Panc1 (cell line): ENCODE data around the gene ADGRV1. TPM values are rescaled to one million over a fixed set of nuclear protein-coding genes. Genes with fewer than 3 reads are reported as not detected.

Experiments used
- ATAC-seq: fragments of 200-7000 bp; cut with Tn5 transposase; 2 replicates; pipeline ENCODE4 v1.9.1; 2020; ENCODE audit warnings: mild to moderate bottlenecking, moderate library complexity
- BruUV-seq: library from RNA; stranded (reverse); fragments of 400-500 nt; replicated peaks from 2 replicates; lab custom pipeline; 2021; lab: Mats Ljungman, UMichigan
- CTCF ChIA-PET: fragments of 300-600 bp; sonication (Branson Sonifier 250); formaldehyde crosslinking; loops from one replicate; lab custom pipeline; 2022; ENCODE audit warnings: antibody characterized with exemption; lab: Charles Lee
- POLR2A ChIA-PET: fragments of 300-600 bp; sonication (Branson Sonifier 250); formaldehyde crosslinking; loops from one replicate; lab custom pipeline; 2022; ENCODE audit warnings: antibody characterized with exemption; lab: Charles Lee
- DNase-seq: peaks from one replicate; pipeline ENCODE4 v3.0.0-alpha.2; 2010; ENCODE audit warnings: low read depth, low spot score
- H3K27ac ChIP-seq: 2 replicates; pipeline ENCODE4 v1.5.1; 2011; ENCODE audit warnings: mild to moderate bottlenecking, low read length, inconsistent platforms
- H3K27me3 ChIP-seq: fragments of 200-500 bp; sonication (Bioruptor generic); 2 replicates; pipeline ENCODE4 v1.6.0; 2014; ENCODE audit warnings: low read length, inconsistent platforms; ENCODE audit not compliant: control insufficient read depth, insufficient read depth
- H3K36me3 ChIP-seq: fragments of 200-500 bp; sonication (Bioruptor generic); 2 replicates; pipeline ENCODE4 v1.5.1; 2014; ENCODE audit warnings: inconsistent platforms, mild to moderate bottlenecking, low read length, moderate library complexity; ENCODE audit not compliant: control insufficient read depth, insufficient read depth
- H3K4me1 ChIP-seq: 2 replicates; pipeline ENCODE4 v1.5.1; 2011; ENCODE audit warnings: inconsistent platforms, mild to moderate bottlenecking, low read length, moderate library complexity; ENCODE audit not compliant: control insufficient read depth, insufficient read depth
- H3K4me3 ChIP-seq, 2 experiments: 2 replicates each; pipeline ENCODE4 v1.5.1; 2011 to 2012; ENCODE audit warnings: low read depth in 2 of 2, low read length in 2 of 2, mild to moderate bottlenecking in 2 of 2, inconsistent platforms in 1 of 2, moderate library complexity in 1 of 2
- H3K9me3 ChIP-seq: fragments of 200-500 bp; sonication (Bioruptor generic); 2 replicates; pipeline ENCODE4 v1.5.1; 2014; ENCODE audit warnings: low read depth, mild to moderate bottlenecking, inconsistent platforms, low read length, moderate library complexity; ENCODE audit not compliant: control insufficient read depth, insufficient read depth
- CTCF ChIP-seq: fragments of 450-650 bp; IDR thresholded peaks from 2 replicates; pipeline ENCODE4 v1.5.1; 2017; ENCODE audit warnings: mild to moderate bottlenecking
- POLR2AphosphoS5 ChIP-seq: IDR thresholded peaks from 2 replicates; pipeline ENCODE4 v1.6.1; 2012; ENCODE audit warnings: mild to moderate bottlenecking, low read depth, low read length, moderate library complexity
- REST ChIP-seq, 2 experiments: IDR thresholded peaks; 2 replicates each; pipeline ENCODE4 v1.6.1; 2011 to 2012; ENCODE audit warnings: low read depth in 2 of 2, control low read depth in 1 of 2, low read length in 1 of 2, mild to moderate bottlenecking in 1 of 2, moderate library complexity in 1 of 2; ENCODE audit not compliant: insufficient read depth in 1 of 2
- SIN3A ChIP-seq: IDR thresholded peaks from 2 replicates; pipeline ENCODE4 v1.6.1; 2012; ENCODE audit warnings: low read depth, mild to moderate bottlenecking, low read length, moderate library complexity, borderline replicate concordance; ENCODE audit not compliant: insufficient read depth
- TCF7L2 ChIP-seq: IDR thresholded peaks from 2 replicates; pipeline ENCODE4 v1.6.1; 2011; ENCODE audit warnings: mild to moderate bottlenecking, low read depth, low read length, inconsistent platforms
- in situ Hi-C: cut with HindIII; loops from 2 replicates; pipeline ENCODE4 v1.10.0; 2016; ENCODE audit warnings: low sequenced_read_pairs, low pct_unique_long_range_greater_than_20kb
- intact Hi-C: fragments of 100-400 bp; cut with micrococcal nuclease; formaldehyde crosslinking; loops from one replicate; pipeline ENCODE4 v1.10.0; 2022; ENCODE audit not compliant: unreplicated experiment
- total RNA-seq: library from RNA; stranded (reverse); gene quantifications from one replicate; pipeline ENCODE4 v1.2.1, GENCODE V29; 2021; ENCODE audit not compliant: unreplicated experiment

ADGRV1 gene
- total RNA-seq, 1 experiment from 2014 or later: 0.49 TPM

- Histone ChIP-seq H3K4me3 (no peak overlapping the region), H3K36me3 (no peaks in the 10 kb centered on the region; the same call in 1 of the 2 replicates), H3K9me3 (no peaks in the 10 kb centered on the region), H3K27ac (no peak overlapping the region), H3K4me1 (no peaks in the 10 kb centered on the region), H3K27me3 (no peaks in the 10 kb centered on the region; the same call in 1 of the 2 replicates)
- intact Hi-C loops: no loop called here
- no TSS peak for BruUV-seq
- POLR2A ChIA-PET: no interaction called here
- DNase-seq (no peak), ATAC-seq (no peak)
- CTCF ChIA-PET: no interaction called here
- TF ChIP-seq SIN3A (no peak), CTCF (no peak), REST (IDR thresholded peaks at IDR 0.05; ENCODE audit: insufficient read depth in 1 of 2, low read depth in 2 of 2, low read length in 1 of 2) (no peak), TCF7L2 (no peak), POLR2AphosphoS5 (no peak)
- in situ Hi-C loops: no loop called here
These were observed 291.3 kb downstream of the ADGRV1 start for GRCh38 chr5:90849939-90850338.

GRCh38 chr5:90852531-90852930 is 293.9 kb downstream of the ADGRV1 start:
- ATAC-seq (no peak), DNase-seq (no peak)
- H3K27me3 ChIP-seq: no peaks in the 10 kb centered on the region; the same call in 1 of the 2 replicates
- H3K36me3 ChIP-seq: no peaks in the 10 kb centered on the region; the same call in 1 of the 2 replicates
- BruUV-seq: no TSS peak
- in situ Hi-C loops: no loop called here
- H3K4me3 ChIP-seq: no peak overlapping the region
- no peak overlapping the region for H3K27ac ChIP-seq
- H3K9me3 ChIP-seq: no peaks in the 10 kb centered on the region
- CTCF ChIA-PET: no interaction called here
- TF ChIP-seq POLR2AphosphoS5 (no peak), CTCF (no peak), REST (IDR thresholded peaks at IDR 0.05; ENCODE audit: insufficient read depth in 1 of 2, low read depth in 2 of 2, low read length in 1 of 2) (no peak), SIN3A (no peak), TCF7L2 (no peak)
- intact Hi-C loops: no loop called here
- no peaks in the 10 kb centered on the region for H3K4me1 ChIP-seq
- POLR2A ChIA-PET: no interaction called here
